T-helper 1 cell treated with Interleukin-12 subunit alpha and Interleukin-12 subunit beta and Interleukin-4 antibody, amounts not matched to agents 30 ng/mL and 1 ng/mL, for 36 hours (primary cell): Measurements from ENCODE around the gene ST8SIA4. TPM values are rescaled to one million over a fixed set of nuclear protein-coding genes. Genes with fewer than 3 reads are reported as not detected.

Experiments used
- intact Hi-C: fragments of 100-400 bp; cut with micrococcal nuclease; formaldehyde crosslinking; loops from one replicate; pipeline ENCODE4 v1.15.1; 2024
- total RNA-seq: library from RNA; stranded (reverse); gene quantifications from 2 replicates; pipeline ENCODE4 v1.2.3, GENCODE V29; 2022

Gene ST8SIA4, protein sequence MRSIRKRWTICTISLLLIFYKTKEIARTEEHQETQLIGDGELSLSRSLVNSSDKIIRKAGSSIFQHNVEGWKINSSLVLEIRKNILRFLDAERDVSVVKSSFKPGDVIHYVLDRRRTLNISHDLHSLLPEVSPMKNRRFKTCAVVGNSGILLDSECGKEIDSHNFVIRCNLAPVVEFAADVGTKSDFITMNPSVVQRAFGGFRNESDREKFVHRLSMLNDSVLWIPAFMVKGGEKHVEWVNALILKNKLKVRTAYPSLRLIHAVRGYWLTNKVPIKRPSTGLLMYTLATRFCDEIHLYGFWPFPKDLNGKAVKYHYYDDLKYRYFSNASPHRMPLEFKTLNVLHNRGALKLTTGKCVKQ
- 65.1 and 74.6 TPM in 2 replicates for total RNA-seq

DNA sequence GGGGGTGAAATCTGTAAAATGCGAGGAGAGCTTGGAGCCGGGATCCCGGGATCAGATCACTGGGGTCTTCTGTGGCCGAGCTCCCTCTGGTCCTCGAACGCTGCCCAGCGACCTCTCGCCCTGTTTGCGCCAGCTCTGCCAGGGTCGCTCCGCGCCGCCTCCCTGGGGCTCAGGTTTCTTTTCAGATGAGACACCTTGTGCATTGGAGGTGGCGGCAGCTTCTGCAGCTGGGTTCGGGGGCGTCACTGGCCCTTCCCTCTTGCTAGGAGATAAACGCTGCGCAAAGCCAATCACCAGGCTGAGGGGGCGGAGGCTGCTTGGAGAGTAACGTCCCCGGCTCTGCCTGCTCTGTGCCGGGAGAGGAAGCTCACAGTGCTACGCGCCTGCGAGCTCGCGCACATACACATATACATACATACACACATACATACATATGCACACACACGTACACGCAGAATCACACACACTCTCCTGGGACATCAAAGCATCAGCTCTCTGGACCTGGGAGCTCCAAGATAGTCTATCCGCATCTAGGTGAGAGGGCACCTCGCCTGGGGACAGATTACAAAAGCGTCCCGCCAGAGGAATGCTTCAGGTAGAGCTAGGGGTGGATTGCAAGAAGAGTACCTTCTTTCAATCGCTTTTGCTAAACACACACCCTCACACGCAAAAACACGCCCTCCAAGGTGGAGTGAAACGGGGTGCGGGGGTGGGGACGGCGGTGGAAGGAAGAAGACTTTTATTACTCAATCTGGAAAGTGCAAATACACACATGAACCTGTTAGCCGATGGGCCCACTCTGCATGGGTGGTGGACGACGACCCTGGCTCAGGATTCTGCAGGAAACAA lies at the start of gene ST8SIA4:
Gene ST8SIA4 (minus strand): TSS at position 244 of the 849 bp plus-strand sequence. CDS start 327 bp downstream, outside the sequence.
- intact Hi-C loops = loop anchor here (1.0 to 10.0 kb wide), 9 partner anchors 19 to 1974 kb away; partner anchors contain the start of genes CHD1 and FAM174A

DNA sequence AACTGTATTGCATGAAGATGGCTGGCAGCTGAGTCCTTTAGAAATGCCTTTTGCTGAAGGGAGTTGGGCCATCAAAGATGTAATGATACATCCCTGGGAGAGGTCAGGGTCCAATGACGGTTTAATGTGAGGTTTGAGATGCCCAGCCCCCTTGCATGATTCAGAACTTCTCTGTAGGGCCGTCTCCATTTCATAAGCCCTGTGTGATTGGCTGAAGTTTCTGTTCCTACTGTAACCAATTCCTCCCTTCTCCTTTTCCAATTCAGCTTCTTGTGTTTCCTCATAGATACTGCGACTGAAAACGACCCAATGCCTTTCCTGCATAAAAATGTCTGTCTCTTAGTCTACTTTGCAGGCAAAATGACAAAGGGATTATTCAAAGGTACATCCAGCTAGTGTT lies 47.9 kb upstream of the ST8SIA4 start:
- intact Hi-C loops = no loop called here

DNA sequence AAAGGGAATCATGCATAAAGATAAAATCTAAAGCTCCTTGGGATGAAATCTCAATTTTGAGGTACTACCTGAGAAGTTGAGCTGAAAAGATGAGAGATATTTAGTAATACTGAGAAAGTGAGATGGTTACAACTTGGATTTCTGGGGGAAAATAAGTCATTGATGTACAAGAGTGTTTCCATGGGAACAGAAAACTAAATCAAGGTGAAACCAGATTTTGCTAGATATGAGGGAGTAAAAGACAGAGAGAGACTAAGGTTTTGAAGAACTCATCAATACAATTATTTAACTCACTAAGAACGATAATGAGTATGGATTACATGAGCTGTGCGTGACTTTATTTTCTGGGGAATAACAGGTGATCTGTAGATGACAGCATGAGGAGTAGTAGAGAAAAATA lies 10.2 kb upstream of the ST8SIA4 start:
- intact Hi-C loops = no loop called here

DNA sequence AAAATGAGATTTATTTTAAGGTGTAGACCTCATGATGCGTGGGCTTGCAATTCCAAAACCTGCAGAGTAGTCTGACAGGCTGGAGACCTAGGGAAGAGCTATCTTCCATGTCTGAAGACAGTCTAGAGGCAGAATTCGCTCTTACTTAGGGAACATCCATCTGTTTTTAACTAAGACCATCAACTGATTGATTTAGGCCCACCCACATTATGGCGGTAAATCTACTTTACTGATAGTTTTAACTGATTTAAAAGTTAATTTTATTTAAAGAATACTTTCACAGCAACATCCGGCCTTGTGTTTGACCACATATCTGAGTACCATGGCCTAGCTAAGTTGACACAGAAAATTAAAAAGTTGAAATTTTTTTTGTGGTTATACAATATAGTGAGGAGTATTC lies 6.0 kb upstream of the ST8SIA4 start:
- intact Hi-C loops = loop anchor here (10.0 kb wide), 1 partner anchor 474 kb away; no protein-coding TSS in a partner anchor

DNA sequence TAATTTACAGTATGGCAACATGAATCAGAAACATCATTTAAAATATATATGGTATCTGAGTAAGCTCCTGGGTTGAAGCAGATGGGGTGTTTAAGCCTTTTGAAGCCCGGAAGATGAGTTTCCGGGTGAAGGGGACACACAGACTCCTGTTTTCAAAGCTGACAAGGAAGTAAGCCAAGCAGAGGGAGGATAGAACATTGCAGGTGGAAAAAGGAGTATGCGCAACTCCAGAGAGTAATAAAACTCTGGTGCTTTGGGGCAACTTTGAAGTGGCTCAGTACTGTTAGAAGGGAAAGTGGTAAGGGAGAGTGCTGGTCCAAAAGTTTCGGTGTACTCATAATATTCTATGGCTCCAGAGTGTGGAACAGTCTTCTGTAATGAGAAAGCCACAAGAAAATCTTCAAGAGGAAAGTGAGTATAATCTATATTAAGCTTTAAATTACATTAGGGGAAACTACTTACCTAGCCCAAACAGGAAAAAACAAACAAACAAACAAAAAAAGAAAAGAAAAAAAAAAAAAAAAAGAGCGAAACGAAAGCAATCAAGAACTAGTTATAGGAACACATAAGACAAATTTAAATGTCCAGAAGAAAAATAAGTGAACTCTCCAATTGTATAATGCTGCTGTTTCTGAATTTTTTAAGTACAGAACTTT lies 2.3 kb upstream of the ST8SIA4 start:
- intact Hi-C loops = loop anchor here (10.0 kb wide), 1 partner anchor 471 kb away; no protein-coding TSS in a partner anchor

DNA sequence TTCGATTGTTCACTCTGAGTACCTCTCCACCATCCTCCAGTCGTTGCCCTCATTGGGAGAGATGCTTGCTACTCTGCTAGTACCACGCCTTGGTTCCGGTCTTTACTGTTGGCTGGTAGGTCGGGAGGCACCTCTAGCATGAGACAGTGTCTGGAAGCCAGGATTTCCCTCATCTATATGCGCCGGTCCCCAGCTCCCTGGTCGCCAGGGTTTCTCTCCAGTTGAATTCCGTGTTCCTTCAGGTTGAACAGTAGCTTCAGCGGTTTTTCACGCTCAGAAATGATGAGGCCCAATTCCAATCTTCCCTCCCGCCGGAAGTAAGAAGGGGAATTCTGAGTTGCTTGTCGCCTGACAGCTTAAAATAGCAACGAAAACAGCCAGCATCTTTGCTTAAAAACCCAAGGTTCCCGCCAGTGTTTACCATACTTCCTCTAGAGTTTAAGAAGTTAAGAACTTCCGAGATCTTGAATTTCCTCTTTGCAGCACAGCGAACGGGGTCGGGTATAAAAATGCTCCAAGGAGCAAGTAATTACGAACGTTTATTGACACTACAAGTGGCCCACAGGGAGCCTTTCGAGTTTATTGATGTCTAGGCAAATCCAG lies 1.3 kb upstream of the ST8SIA4 start:
- intact Hi-C loops = loop anchor here (5.0 to 10.0 kb wide), 4 partner anchors 412 to 1872 kb away; no protein-coding TSS in a partner anchor

DNA sequence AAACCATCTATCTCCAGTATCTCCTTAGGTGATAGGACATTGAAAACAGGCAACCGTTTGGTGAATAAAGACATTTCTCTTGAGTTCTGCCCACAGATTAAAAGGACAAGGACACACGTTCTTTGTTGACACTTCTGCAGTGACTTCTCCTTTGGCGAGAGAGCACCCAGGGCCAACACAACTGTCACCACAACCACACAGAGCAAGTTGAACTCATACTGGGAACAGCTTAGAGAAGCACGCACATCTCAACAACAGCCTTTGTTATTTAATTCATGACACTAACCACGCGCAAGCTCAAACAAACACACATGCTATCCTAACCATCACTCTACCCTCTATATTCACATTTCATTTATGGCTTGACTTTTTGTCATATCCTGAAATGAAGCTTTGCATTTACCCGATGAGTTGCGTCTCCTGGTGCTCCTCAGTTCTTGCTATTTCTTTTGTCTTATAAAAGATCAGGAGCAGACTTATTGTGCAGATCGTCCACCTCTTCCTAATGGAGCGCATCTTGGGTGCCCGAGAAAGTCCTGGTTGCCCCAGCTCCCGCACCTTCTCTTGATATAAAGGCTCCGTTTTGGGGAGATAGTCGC lies 543 bp downstream of the ST8SIA4 start:
- intact Hi-C loops = loop anchor here (1.0 to 10.0 kb wide), 10 partner anchors 20 to 1974 kb away; partner anchors contain the start of genes CHD1 and FAM174A

DNA sequence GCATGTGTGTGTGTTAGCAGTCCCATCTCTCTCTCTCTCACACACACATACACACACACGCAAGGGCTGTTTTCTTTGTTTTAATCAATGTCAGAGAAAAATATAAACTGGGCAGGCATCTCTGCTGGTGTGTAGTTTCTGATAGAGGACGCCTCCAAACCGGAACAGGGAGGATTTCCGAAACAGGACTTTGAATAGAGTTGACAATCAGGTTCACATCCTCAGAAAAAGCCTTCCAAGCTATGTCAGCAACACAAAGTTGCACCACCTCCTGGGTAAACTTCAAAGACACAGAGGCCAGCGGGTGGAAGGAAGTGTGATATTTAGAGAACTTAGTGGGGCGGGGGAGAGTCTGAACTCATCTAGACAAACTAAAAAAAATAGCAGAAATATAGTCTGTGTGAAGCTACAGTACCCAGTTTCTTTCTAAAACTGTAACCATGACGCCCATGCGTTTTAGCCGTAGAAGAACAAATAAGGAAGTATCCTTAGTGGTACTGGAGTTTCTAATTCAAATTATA lies 1.2 kb downstream of the ST8SIA4 start:
- intact Hi-C loops = loop anchor here (1.0 to 10.0 kb wide), 6 partner anchors 279 to 1973 kb away; partner anchors contain the start of gene CHD1

DNA sequence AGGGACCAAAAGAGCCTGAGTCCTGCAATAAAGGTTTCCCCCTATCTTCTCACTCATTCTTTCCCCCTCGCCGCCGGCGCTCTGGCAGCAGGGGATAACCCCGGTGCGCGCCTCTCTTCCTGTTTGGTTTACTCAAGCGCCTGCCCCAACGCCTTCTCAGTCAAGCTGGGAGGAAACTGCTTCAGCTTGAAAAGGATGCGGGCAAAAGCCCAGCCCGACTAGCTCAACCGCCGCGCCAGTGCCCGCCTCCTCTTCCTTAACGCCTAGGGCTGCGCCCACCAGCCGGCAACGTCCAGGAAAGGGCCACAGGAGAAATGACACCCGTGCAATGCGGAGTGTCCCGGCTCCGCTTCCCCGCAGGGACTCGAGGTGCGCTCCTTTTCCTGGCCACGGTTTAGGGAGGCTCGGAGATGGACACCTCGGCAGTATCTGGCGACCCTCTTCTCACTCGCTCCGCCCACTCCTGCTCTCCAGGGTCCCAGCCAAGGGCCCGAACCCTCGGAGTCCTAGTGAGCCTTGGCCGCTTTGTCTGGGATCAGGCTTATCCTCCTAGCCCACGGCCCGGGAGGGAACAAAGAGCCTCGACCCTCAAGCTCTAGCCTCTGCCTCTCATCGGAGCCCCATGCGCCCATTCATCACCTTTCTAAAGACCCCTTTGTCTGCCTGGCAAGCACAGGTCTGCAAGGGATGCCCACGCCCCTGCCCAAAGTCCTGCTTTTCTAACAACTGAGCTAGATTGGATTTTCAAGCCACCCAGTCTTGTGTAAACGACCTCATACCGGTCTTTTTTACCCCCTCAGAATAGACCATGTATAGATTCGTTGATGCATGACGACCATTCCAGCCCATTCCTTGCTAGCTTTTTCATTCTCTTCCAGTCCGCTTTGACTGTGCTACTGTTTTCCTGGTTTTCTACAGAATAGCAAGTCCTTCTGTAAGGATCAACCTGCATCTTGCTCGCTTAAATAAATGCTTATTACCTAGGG lies 2.0 kb downstream of the ST8SIA4 start:
- intact Hi-C loops = loop anchor here (1.0 to 10.0 kb wide), 10 partner anchors 11 to 1869 kb away; no protein-coding TSS in a partner anchor

DNA sequence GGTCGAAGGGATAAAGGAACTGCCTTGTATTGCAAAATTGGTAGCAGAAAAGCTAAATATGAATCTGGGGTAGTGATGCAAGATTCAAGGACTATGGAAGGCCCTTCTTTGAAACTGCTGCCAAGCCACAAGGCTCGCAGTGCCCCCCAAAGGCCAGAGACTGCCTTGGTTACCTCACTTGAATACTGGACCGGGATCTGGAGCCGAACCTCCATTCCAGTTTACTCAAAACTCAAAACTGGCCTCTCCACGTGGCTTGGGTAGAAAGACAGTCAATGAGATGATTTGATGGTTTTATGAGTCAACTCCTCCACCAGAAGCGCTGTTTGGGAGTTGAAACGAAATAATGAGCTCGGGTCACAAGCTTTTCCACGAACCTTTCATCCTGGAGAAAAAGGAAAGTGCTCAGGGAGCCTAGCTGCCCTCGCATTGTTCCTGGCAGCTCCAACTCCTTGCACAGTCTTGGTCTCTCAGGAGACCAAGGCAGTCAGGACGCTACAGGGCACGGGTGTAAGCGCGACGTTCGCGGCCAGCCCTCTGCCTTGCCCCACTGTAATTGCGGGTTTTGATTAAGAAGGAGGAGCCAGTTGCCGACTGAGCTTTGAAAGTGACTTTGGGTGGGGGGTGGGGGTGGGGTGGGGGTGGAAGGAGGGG lies 2.8 kb downstream of the ST8SIA4 start:
- intact Hi-C loops = loop anchor here (1.0 to 10.0 kb wide), 10 partner anchors 10 to 1868 kb away; no protein-coding TSS in a partner anchor

DNA sequence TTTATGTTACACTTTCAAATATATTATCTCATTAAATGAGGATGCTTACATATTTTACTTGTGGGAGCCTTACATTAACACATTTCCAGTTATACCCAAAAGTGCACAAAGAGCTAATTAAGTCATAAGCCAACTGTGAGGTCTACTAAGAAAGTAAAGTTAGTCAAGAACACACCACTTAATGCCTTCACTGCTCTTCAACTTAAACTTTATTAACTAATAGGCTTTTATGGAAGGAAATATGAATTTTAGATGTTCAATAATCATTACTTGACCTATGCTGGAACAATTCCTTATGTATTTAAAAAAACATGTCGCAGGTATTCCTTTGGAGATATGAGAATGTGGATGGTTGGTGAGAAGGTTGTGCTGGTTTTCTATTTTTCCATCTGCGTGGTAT lies 3.4 kb downstream of the ST8SIA4 start:
- intact Hi-C loops = loop anchor here (1.0 to 10.0 kb wide), 10 partner anchors 9 to 1867 kb away; no protein-coding TSS in a partner anchor

DNA sequence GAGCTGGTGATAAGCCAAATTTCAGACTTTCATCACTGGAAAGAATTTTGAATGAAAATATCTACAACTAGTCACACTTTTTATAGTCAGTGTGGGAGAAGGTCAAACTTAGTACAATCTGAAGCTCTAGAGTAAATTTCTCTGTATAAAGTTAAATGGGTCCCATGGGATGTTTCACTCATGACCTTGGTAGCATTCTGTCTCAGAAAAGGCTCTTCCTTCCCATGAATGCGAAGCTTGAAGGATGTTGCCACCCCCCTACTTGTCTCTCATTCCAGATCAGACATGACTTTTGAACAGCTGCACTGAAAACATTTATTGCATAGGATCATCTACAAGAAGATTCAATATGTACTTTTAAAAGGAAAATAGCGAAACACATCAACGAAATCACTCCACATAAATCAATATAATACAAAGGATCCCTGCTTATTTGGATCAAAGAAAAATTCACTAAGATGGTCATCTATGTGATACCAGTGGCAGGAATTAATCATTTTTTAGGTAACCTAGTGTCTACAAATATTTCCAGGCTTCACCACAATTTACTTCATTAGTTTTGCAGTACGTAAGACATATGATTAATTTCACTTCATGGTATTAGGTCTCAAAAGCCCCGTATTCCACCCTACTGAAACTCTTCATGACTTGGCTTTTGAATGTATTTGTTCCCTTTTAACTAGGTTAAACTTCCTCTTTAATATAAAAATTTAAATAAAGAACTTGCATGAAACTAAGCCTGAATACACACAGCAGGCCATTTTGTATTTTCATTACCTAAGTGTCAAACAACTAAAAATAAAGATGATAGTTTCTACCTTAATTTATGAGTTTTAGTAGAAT lies 4.4 kb downstream of the ST8SIA4 start:
- intact Hi-C loops = no loop called here

DNA sequence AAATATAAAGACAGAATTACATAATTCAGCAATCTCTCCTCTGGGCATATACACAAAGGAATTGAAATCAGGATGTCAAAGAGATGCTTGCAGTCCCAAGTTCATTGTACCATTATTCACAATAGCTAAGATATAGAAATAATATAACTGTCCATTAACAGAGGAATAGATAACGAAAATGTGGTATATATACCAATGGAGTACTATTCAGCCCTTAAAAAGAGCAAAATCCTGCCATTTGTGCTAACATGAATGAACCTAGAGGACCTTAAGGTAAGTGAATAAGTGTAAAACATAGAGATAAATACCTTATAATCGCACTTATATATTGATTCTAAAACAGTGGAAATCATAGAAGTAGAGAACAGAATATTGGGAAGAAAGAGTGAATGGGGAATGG lies 7.0 kb downstream of the ST8SIA4 start:
- intact Hi-C loops = no loop called here

DNA sequence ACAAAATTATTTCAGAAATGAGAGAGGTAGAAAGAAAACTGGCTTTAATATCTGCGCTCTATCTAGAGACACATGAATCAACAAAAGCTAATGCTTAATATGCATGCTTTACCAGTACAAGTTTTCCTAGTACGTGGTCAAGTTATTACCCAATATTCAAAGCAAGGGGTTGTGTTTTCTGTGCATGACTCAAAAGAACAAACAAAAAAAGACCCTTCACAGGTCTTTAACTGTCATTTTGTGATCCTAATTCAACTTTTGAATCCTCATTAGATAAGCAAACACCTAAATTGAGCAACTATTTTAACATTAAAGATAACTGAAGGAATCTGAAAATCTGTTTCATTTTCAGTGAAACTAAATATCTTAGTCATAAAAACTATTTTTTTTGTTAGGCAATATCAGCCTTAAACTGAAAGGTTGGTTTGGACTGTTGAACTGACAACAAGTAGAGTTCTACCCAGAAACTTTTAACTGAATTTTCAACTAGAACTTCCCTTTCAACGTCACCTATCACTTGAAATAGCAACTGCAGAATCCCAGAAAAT lies 12.5 kb downstream of the ST8SIA4 start:
- intact Hi-C loops = loop anchor here (1.0 kb wide), 4 partner anchors 10 to 110 kb away; no protein-coding TSS in a partner anchor

DNA sequence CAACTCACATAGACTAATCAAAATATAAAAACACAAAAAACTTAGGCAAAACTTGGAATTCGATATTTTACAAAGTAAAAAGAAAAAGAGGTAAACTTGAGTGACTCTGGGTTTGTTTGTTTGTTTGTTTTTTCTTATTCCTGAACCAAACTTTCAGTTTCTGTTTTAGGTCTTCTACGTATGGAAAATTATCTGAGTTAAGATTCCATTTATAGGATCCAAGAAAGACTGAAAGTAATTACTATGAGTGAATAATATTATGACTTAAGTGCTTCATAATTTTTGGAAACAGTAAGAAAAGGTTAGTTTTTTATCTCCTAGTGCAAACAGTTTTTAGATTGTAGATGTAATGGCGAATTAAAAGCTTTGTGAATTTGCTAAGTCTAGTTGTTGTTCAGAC lies 13.2 kb downstream of the ST8SIA4 start:
- intact Hi-C loops = loop anchor here (1.0 to 5.0 kb wide), 8 partner anchors 9 to 158 kb away; no protein-coding TSS in a partner anchor

DNA sequence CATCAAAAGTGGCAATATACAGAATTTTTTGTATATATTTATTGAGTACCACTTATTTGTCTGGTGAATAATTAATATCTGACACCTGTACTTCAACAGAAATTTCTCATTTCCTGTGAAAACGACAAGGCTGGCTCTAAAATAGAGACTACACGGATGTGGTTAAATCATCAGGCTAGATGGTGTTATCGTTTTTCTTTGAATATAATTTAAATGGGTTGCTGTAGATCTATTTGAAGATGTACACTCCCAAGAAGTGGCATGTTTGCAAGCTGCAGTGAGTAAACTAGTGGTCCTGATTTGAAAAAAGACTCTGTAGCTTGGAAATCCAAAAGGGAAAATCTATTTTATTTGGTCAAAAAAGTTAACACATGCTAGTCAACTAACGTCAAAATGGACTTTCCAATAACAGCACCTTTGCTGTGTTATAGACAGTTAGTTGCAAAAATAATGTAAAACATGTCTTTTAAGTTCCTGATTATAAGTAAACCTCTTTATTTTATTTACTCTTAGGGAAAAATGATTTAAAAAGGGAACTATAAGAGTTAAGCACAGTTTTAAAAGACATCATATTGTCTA lies 13.8 kb downstream of the ST8SIA4 start:
- intact Hi-C loops = loop anchor here (1.0 to 5.0 kb wide), 4 partner anchors 8 to 157 kb away; no protein-coding TSS in a partner anchor
